WTC11 (cell line): ENCODE data around the gene SAMSN1. TPM values are rescaled to one million over a fixed set of nuclear protein-coding genes. Genes with fewer than 3 reads are reported as not detected.

ENCODE experiments used
- ATAC-seq: fragments of 200-7000 bp; cut with Tn5 transposase; 2 replicates; pipeline ENCODE4 v1.10.0; 2021; ENCODE audit warnings: mild to moderate bottlenecking, moderate library complexity
- CTCF ChIA-PET: fragments of 300-600 bp; sonication (Branson Sonifier 250); formaldehyde crosslinking; loops from one replicate; lab custom pipeline; 2021; ENCODE audit warnings: antibody characterized with exemption; lab: Charles Lee
- POLR2A ChIA-PET: fragments of 350-600 bp; sonication (Branson Sonifier 250); formaldehyde crosslinking; loops from one replicate; lab custom pipeline; 2021; ENCODE audit warnings: antibody characterized with exemption; lab: Charles Lee
- DNase-seq: peaks from one replicate; pipeline ENCODE4 v3.0.0; 2021; ENCODE audit warnings: low spot score
- H3K27ac Mint-ChIP-seq: 2 replicates; pipeline ENCODE4 v1.8.0; 2021; ENCODE audit warnings: mixed read lengths
- H3K27me3 Mint-ChIP-seq: 2 replicates; pipeline ENCODE4 v1.8.0; 2021; ENCODE audit warnings: low read depth, mild to moderate bottlenecking, moderate library complexity, mixed read lengths
- H3K36me3 Mint-ChIP-seq: 2 replicates; pipeline ENCODE4 v1.8.0; 2021; ENCODE audit warnings: mixed read lengths
- H3K4me1 Mint-ChIP-seq: 2 replicates; pipeline ENCODE4 v1.8.0; 2022; ENCODE audit warnings: mixed read lengths
- H3K4me3 Mint-ChIP-seq: 2 replicates; pipeline ENCODE4 v1.8.0; 2021; ENCODE audit warnings: mild to moderate bottlenecking, moderate library complexity, mixed read lengths
- H3K9me3 Mint-ChIP-seq: 2 replicates; pipeline ENCODE4 v1.8.0; 2021; ENCODE audit warnings: mixed read lengths
- ARID4B ChIP-seq: sonication (generic); formaldehyde crosslinking; IDR thresholded peaks from 2 replicates; pipeline ENCODE4 v1.8.0; 2023; ENCODE audit warnings: missing genetic modification reagents, mild to moderate bottlenecking, borderline replicate concordance
- ATF3 ChIP-seq: sonication (generic); formaldehyde crosslinking; conservative IDR thresholded peaks from 2 replicates; pipeline ENCODE4 v1.8.1; 2022; ENCODE audit warnings: mild to moderate bottlenecking, missing genetic modification reagents
- ATF6 ChIP-seq: sonication (generic); formaldehyde crosslinking; IDR thresholded peaks from 2 replicates; pipeline ENCODE4 v1.8.1; 2023; ENCODE audit warnings: mild to moderate bottlenecking, missing genetic modification reagents
- CREM ChIP-seq: sonication (generic); formaldehyde crosslinking; IDR thresholded peaks from 2 replicates; pipeline ENCODE4 v1.8.1; 2022; ENCODE audit warnings: mild to moderate bottlenecking, missing genetic modification reagents, moderate library complexity
- E2F1 ChIP-seq: sonication (generic); formaldehyde crosslinking; IDR thresholded peaks from 2 replicates; pipeline ENCODE4 v1.8.0; 2022; ENCODE audit warnings: mild to moderate bottlenecking, missing genetic modification reagents
- E2F4 ChIP-seq: sonication (generic); formaldehyde crosslinking; IDR thresholded peaks from 2 replicates; pipeline ENCODE4 v1.8.1; 2022; ENCODE audit warnings: low read depth, mild to moderate bottlenecking, moderate library complexity, missing genetic modification reagents, borderline replicate concordance
- FOXK1 ChIP-seq: sonication (generic); formaldehyde crosslinking; IDR thresholded peaks from 2 replicates; pipeline ENCODE4 v1.8.0; 2022; ENCODE audit warnings: mild to moderate bottlenecking, moderate library complexity, missing genetic modification reagents
- GABPB1 ChIP-seq: sonication (generic); formaldehyde crosslinking; IDR thresholded peaks from 2 replicates; pipeline ENCODE4 v1.8.1; 2023; ENCODE audit warnings: mild to moderate bottlenecking, missing genetic modification reagents
- GTF2I ChIP-seq: fragments of 250-450 bp; sonication (Bioruptor Pico); conservative IDR thresholded peaks from 2 replicates; pipeline ENCODE4 v1.4.0; 2021; ENCODE audit warnings: mild to moderate bottlenecking
- NFYB ChIP-seq: sonication (generic); formaldehyde crosslinking; conservative IDR thresholded peaks from 2 replicates; pipeline ENCODE4 v1.8.0; 2022; ENCODE audit warnings: low read depth, missing genetic modification reagents
- NR2C2 ChIP-seq: sonication (generic); formaldehyde crosslinking; IDR thresholded peaks from 2 replicates; pipeline ENCODE4 v1.8.0; 2022; ENCODE audit warnings: mild to moderate bottlenecking, missing genetic modification reagents
- PRRX2 ChIP-seq: fragments of 250-450 bp; sonication (Bioruptor Pico); IDR thresholded peaks from 2 replicates; pipeline ENCODE4 v1.8.0; 2021; ENCODE audit warnings: mild to moderate bottlenecking
- SMAD4 ChIP-seq: sonication (generic); formaldehyde crosslinking; IDR thresholded peaks from 2 replicates; pipeline ENCODE4 v1.8.0; 2022; ENCODE audit warnings: mild to moderate bottlenecking, missing genetic modification reagents
- TP53 ChIP-seq: sonication (generic); formaldehyde crosslinking; IDR thresholded peaks from 2 replicates; pipeline ENCODE4 v1.8.1; 2023; ENCODE audit warnings: mild to moderate bottlenecking, missing genetic modification reagents
- ZMAT4 ChIP-seq: fragments of 250-450 bp; sonication (Bioruptor Pico); IDR thresholded peaks from 2 replicates; pipeline ENCODE4 v1.9.0; 2021; ENCODE audit warnings: mild to moderate bottlenecking
- ZNF219 ChIP-seq: sonication (generic); formaldehyde crosslinking; IDR thresholded peaks from 2 replicates; pipeline ENCODE4 v1.8.0; 2023; ENCODE audit warnings: missing genetic modification reagents, mild to moderate bottlenecking, borderline replicate concordance
- ZNF263 ChIP-seq: sonication (generic); formaldehyde crosslinking; IDR thresholded peaks from 2 replicates; pipeline ENCODE4 v1.8.1; 2022; ENCODE audit warnings: low read depth, mild to moderate bottlenecking, moderate library complexity, missing genetic modification reagents
- ZNF425 ChIP-seq: fragments of 250-450 bp; sonication (Bioruptor Pico); conservative IDR thresholded peaks from 2 replicates; pipeline ENCODE4 v1.9.0; 2021; ENCODE audit warnings: mild to moderate bottlenecking
- ZSCAN18 ChIP-seq: fragments of 250-450 bp; sonication (Bioruptor Pico); IDR thresholded peaks from 2 replicates; pipeline ENCODE4 v2.1.2; 2022; ENCODE audit warnings: mild to moderate bottlenecking, moderate library complexity
- total RNA-seq: library from RNA; stranded (reverse); gene quantifications from 3 replicates; pipeline ENCODE4 v1.2.3, GENCODE V29; 2021

SAMSN1 gene
- total RNA-seq, 1 experiment from 2014 or later: 1.2 TPM

- TF ChIP-seq NFYB (CRISPR knock-in tag) (no peak), ATF3 (CRISPR knock-in tag) (no peak), ZNF219 (CRISPR knock-in tag) (no peak)
These were observed 47.1 kb upstream of the SAMSN1 start (continued) for GRCh38 chr21:14593230-14593629.

- DNase-seq (no peak), ATAC-seq (no peak)
- Mint-ChIP-seq H3K4me1 (peaks cover 10% of the 10 kb centered on the region), H3K36me3 (peaks cover 31% of the 10 kb centered on the region), H3K27ac (no peak overlapping the region), H3K27me3 (peaks cover 2% of the 10 kb centered on the region), H3K4me3 (no peak overlapping the region), H3K9me3 (peaks cover 37% of the 10 kb centered on the region)
- CTCF ChIA-PET: no interaction called here
- POLR2A ChIA-PET: no interaction called here
- no peak for TF ChIP-seq CREM (CRISPR knock-in tag)
- TF ChIP-seq ZNF263: no peak
- TF ChIP-seq E2F4 (CRISPR knock-in tag): no peak
- no peak for TF ChIP-seq NR2C2 (CRISPR knock-in tag)
- no peak for TF ChIP-seq ZNF425 (CRISPR knock-in tag)
- no peak for TF ChIP-seq GABPB1 (CRISPR knock-in tag)
- no peak for TF ChIP-seq GTF2I
- no peak for TF ChIP-seq ATF6
- no peak for TF ChIP-seq FOXK1 (CRISPR knock-in tag)
- no peak for TF ChIP-seq ZMAT4 (CRISPR knock-in tag)
- TF ChIP-seq TP53 (CRISPR knock-in tag): no peak
- TF ChIP-seq E2F1 (CRISPR knock-in tag): no peak
- no peak for TF ChIP-seq ARID4B (CRISPR knock-in tag)
- TF ChIP-seq ZSCAN18 (CRISPR knock-in tag): no peak
- no peak for TF ChIP-seq PRRX2 (CRISPR knock-in tag)
- TF ChIP-seq SMAD4 (CRISPR knock-in tag): no peak
These were observed 46.3 kb upstream of the SAMSN1 start for GRCh38 chr21:14592296-14593000.
